Osteoblast (primary cell): ENCODE measurements around the gene ST6GAL1. TPM values are rescaled to one million over a fixed set of nuclear protein-coding genes. Genes with fewer than 3 reads are reported as not detected.

Experiments used
- DNase-seq: peaks from one replicate; pipeline ENCODE4 v3.0.0; 2011; ENCODE audit warnings: low spot score, mixed read lengths; ENCODE audit not compliant: insufficient read length; ENCODE audit errors: missing footprints
- H2AFZ ChIP-seq: 2 replicates; pipeline ENCODE4 v1.6.0; 2011; ENCODE audit warnings: mild to moderate bottlenecking, low read length
- H3K27ac ChIP-seq: 2 replicates; pipeline ENCODE4 v1.5.1; 2011; ENCODE audit warnings: mild to moderate bottlenecking, low read depth, low read length, moderate library complexity
- H3K27me3 ChIP-seq: 2 replicates; pipeline ENCODE4 v1.6.0; 2012; ENCODE audit warnings: mild to moderate bottlenecking, control low read depth, inconsistent platforms, low read length, moderate library complexity; ENCODE audit not compliant: insufficient read depth
- H3K36me3 ChIP-seq: 2 replicates; pipeline ENCODE4 v1.5.1; 2011; ENCODE audit warnings: mild to moderate bottlenecking, low read length, control low read depth, moderate library complexity; ENCODE audit not compliant: insufficient read depth
- H3K4me1 ChIP-seq: 2 replicates; pipeline ENCODE4 v1.5.1; 2011; ENCODE audit warnings: mild to moderate bottlenecking, low read length, control low read depth, moderate library complexity; ENCODE audit not compliant: insufficient read depth
- H3K4me2 ChIP-seq: 2 replicates; pipeline ENCODE4 v1.6.0; 2011; ENCODE audit warnings: mild to moderate bottlenecking, low read length; ENCODE audit not compliant: insufficient read depth
- H3K4me3 ChIP-seq: fragments of 200-600 bp; sonication (generic); 3 replicates; pipeline ENCODE4 v1.5.1; 2012; ENCODE audit warnings: mild to moderate bottlenecking, low read length, inconsistent platforms; ENCODE audit not compliant: insufficient read depth
- H3K79me2 ChIP-seq: 2 replicates; pipeline ENCODE4 v1.6.0; 2012; ENCODE audit warnings: mild to moderate bottlenecking, low read length, control low read depth, inconsistent platforms; ENCODE audit not compliant: insufficient read depth
- H3K9me3 ChIP-seq: 2 replicates; pipeline ENCODE4 v1.5.1; 2011; ENCODE audit warnings: low read depth, low read length, control low read depth
- H4K20me1 ChIP-seq: 2 replicates; pipeline ENCODE4 v1.6.0; 2012; ENCODE audit warnings: mild to moderate bottlenecking, low read length, control low read depth; ENCODE audit not compliant: insufficient read depth
- CTCF ChIP-seq: IDR thresholded peaks from 2 replicates; pipeline ENCODE4 v1.5.1; 2011; ENCODE audit warnings: mild to moderate bottlenecking, low read depth, low read length, moderate library complexity; ENCODE audit errors: extremely low read depth
- total RNA-seq: library from RNA; depleted of rRNA; stranded (reverse); fragments of >200 nt; gene quantifications from 2 replicates; pipeline ENCODE4 v1.2.3, GENCODE V29; 2012

Gene ST6GAL1
- total RNA-seq, 1 donor, result 8.0 TPM

GRCh38 chr3:186984064-186984463 is 53.7 kb downstream of the ST6GAL1 start:
- no peaks in the 10 kb centered on the region for H3K79me2 ChIP-seq
- H3K4me1 ChIP-seq, result no peaks in the 10 kb centered on the region
- no peak overlapping the region for H3K4me3 ChIP-seq
- H2AFZ ChIP-seq, result no peak overlapping the region
- no peaks in the 10 kb centered on the region for H3K9me3 ChIP-seq
- no peak for TF ChIP-seq CTCF
- H4K20me1 ChIP-seq, result no peaks in the 10 kb centered on the region
- H3K27ac ChIP-seq, result no peak overlapping the region
- DNase-seq, result peak; percentile 73
- H3K27me3 ChIP-seq, result no peaks in the 10 kb centered on the region
- H3K36me3 ChIP-seq, result no peaks in the 10 kb centered on the region
- no peak overlapping the region for H3K4me2 ChIP-seq

- Histone ChIP-seq H3K79me2 (no peaks in the 10 kb centered on the region), H3K4me1 (no peaks in the 10 kb centered on the region), H3K36me3 (no peaks in the 10 kb centered on the region), H3K27ac (no peak overlapping the region), H2AFZ (peak overlapping the region; percentile 30), H3K4me3 (no peak overlapping the region), H3K27me3 (no peaks in the 10 kb centered on the region), H3K9me3 (no peaks in the 10 kb centered on the region), H3K4me2 (peak overlapping the region; percentile 6), H4K20me1 (no peaks in the 10 kb centered on the region)
- TF ChIP-seq CTCF, result no peak
- no peak for DNase-seq
Measured at GRCh38 chr3:186985661-186986364, 55.5 kb downstream of the ST6GAL1 start.

GRCh38 chr3:186986406-186986805 is 56.1 kb downstream of the ST6GAL1 start:
- Histone ChIP-seq H3K79me2 (no peaks in the 10 kb centered on the region), H2AFZ (no peak overlapping the region), H3K9me3 (no peaks in the 10 kb centered on the region), H3K27me3 (no peaks in the 10 kb centered on the region), H3K4me2 (no peak overlapping the region), H3K4me3 (no peak overlapping the region), H4K20me1 (no peaks in the 10 kb centered on the region), H3K27ac (no peak overlapping the region), H3K4me1 (no peaks in the 10 kb centered on the region), H3K36me3 (no peaks in the 10 kb centered on the region)
- DNase-seq, result no peak
- TF ChIP-seq CTCF, result no peak

- H4K20me1 ChIP-seq, result no peaks in the 10 kb centered on the region
- no peaks in the 10 kb centered on the region for H3K27me3 ChIP-seq
- no peaks in the 10 kb centered on the region for H3K9me3 ChIP-seq
- no peak overlapping the region for H3K4me2 ChIP-seq
- TF ChIP-seq CTCF, result no peak
- H3K27ac ChIP-seq, result no peak overlapping the region
- no peaks in the 10 kb centered on the region for H3K79me2 ChIP-seq
- no peak overlapping the region for H2AFZ ChIP-seq
- DNase-seq, result no peak
- no peaks in the 10 kb centered on the region for H3K36me3 ChIP-seq
- no peak overlapping the region for H3K4me3 ChIP-seq
- no peaks in the 10 kb centered on the region for H3K4me1 ChIP-seq
Measured at GRCh38 chr3:186986816-186987215, 56.5 kb downstream of the ST6GAL1 start.
